Measurements from ENCODE around the gene CFAP410.

Gene CFAP410

DNA sequence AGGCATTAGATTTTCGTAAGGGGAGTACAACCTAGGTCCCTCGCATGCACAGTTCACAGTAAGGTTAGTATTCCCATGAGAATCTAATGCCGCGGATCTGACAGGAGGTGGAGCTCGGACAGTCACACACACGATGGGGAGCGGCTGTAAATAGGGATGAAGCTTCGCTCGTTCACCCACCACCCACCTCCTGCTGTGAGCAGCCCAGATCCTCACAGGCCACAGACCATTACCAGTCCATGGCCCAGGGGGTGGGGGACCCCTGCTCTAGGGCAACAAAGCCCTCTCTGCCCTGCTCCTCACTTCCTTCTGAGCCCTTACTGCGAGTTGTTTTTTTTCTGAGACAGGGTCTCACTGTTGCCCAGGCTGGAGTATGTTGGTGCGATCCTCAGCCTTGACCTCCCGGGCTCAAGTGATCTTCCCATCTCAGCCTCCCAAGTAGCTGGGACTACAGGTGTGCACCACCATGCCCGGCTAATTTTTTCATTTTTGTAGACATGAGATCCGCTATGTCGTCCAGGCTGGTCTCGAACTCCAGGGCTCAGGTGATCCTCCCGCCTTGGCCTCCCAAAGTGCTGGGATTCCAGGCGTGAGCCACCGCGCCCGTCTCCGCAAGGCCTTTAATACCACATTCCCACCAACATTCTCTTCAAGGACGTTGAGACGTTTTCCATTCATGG is 35.6 kb upstream of the CFAP410 start:
- Histone ChIP-seq H3K27me3 (ENCODE audit: insufficient read depth, poor library complexity, severe bottlenecking) (no peaks in the 10 kb centered on the region), H3K27ac (replicated peaks) (peak overlapping the region; percentile 86), H3K4me3 (replicated peaks; ENCODE audit: insufficient read depth, low read length) (no peak overlapping the region)
- no peak for DNase-seq (ENCODE audit: low read depth in 1 of 2, low spot score in 1 of 2)
- TF ChIP-seq GABPA (IDR thresholded peaks at IDR 0.05; ENCODE audit: low read depth), result no peak
- TF ChIP-seq, protein P1, sequence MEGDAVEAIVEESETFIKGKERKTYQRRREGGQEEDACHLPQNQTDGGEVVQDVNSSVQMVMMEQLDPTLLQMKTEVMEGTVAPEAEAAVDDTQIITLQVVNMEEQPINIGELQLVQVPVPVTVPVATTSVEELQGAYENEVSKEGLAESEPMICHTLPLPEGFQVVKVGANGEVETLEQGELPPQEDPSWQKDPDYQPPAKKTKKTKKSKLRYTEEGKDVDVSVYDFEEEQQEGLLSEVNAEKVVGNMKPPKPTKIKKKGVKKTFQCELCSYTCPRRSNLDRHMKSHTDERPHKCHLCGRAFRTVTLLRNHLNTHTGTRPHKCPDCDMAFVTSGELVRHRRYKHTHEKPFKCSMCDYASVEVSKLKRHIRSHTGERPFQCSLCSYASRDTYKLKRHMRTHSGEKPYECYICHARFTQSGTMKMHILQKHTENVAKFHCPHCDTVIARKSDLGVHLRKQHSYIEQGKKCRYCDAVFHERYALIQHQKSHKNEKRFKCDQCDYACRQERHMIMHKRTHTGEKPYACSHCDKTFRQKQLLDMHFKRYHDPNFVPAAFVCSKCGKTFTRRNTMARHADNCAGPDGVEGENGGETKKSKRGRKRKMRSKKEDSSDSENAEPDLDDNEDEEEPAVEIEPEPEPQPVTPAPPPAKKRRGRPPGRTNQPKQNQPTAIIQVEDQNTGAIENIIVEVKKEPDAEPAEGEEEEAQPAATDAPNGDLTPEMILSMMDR (IDR thresholded peaks at IDR 0.05; ENCODE audit: insufficient read depth, low read length), result no peak
- TF ChIP-seq, protein P2, sequence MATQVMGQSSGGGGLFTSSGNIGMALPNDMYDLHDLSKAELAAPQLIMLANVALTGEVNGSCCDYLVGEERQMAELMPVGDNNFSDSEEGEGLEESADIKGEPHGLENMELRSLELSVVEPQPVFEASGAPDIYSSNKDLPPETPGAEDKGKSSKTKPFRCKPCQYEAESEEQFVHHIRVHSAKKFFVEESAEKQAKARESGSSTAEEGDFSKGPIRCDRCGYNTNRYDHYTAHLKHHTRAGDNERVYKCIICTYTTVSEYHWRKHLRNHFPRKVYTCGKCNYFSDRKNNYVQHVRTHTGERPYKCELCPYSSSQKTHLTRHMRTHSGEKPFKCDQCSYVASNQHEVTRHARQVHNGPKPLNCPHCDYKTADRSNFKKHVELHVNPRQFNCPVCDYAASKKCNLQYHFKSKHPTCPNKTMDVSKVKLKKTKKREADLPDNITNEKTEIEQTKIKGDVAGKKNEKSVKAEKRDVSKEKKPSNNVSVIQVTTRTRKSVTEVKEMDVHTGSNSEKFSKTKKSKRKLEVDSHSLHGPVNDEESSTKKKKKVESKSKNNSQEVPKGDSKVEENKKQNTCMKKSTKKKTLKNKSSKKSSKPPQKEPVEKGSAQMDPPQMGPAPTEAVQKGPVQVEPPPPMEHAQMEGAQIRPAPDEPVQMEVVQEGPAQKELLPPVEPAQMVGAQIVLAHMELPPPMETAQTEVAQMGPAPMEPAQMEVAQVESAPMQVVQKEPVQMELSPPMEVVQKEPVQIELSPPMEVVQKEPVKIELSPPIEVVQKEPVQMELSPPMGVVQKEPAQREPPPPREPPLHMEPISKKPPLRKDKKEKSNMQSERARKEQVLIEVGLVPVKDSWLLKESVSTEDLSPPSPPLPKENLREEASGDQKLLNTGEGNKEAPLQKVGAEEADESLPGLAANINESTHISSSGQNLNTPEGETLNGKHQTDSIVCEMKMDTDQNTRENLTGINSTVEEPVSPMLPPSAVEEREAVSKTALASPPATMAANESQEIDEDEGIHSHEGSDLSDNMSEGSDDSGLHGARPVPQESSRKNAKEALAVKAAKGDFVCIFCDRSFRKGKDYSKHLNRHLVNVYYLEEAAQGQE (IDR thresholded peaks at IDR 0.05; ENCODE audit: insufficient replicate concordance, low read depth), result no peak
- no peak for TF ChIP-seq POLR2AphosphoS5 (IDR thresholded peaks at IDR 0.05; ENCODE audit: low read depth)
- no peak for TF ChIP-seq SPI1 (IDR thresholded peaks at IDR 0.05; ENCODE audit: borderline replicate concordance, low read depth)

DNA sequence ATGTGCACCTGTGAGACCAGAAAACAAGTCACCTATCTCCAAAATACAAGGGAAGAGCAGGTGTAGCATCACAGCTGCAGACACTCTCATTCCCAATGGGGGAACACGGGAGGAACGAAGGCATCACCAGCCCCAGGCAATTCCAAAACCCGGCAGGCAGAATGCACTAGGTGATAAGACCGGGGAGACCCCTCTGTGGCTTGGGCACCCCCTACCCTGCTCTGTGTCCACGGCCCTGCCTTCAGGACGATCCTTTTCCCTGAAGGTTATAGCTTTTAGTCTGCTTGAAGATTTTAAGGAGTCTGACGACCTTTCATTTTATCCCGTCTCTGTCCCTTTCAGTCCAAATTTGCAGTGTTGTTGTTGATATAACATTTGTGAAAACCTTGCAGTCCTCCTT is 33.4 kb upstream of the CFAP410 start:
- no peak for TF ChIP-seq GABPA (IDR thresholded peaks at IDR 0.05; ENCODE audit: low read depth)
- TF ChIP-seq, protein P1 (IDR thresholded peaks at IDR 0.05; ENCODE audit: insufficient read depth, low read length), result no peak
- TF ChIP-seq, protein P2 (IDR thresholded peaks at IDR 0.05; ENCODE audit: insufficient replicate concordance, low read depth), result no peak
- TF ChIP-seq POLR2AphosphoS5 (IDR thresholded peaks at IDR 0.05; ENCODE audit: low read depth), result no peak
- no peak for TF ChIP-seq SPI1 (IDR thresholded peaks at IDR 0.05; ENCODE audit: borderline replicate concordance, low read depth)
- no peak overlapping the region for H3K4me3 ChIP-seq (replicated peaks; ENCODE audit: insufficient read depth, low read length)
- no peak for DNase-seq (ENCODE audit: low read depth in 1 of 2, low spot score in 1 of 2)
- no peaks in the 10 kb centered on the region for H3K27me3 ChIP-seq (ENCODE audit: insufficient read depth, poor library complexity, severe bottlenecking)
- no peak overlapping the region; the same call in none of the 2 replicates for H3K27ac ChIP-seq (replicated peaks)

DNA sequence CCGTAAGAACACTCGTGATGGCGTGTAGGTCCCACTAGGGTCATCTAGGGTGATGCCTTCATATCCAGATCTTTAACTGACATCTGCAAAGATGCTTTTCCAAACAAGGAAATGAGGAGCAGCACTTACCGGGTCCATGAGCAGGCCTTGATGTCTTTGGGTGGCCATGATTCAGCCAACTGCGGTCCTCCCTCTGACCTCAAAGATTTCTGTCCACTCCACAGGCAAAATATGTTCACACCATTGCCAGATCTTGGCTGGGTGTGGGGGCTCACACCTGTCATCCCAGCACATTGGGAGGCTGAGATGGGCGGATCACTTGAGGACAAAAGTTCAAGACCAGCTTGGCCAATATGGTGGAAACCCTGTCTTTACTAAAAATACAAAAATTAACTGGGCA is 32.4 kb upstream of the CFAP410 start:
- Histone ChIP-seq H3K4me3 (replicated peaks; ENCODE audit: insufficient read depth, low read length) (no peak overlapping the region), H3K27ac (replicated peaks) (no peak overlapping the region), H3K27me3 (ENCODE audit: insufficient read depth, poor library complexity, severe bottlenecking) (no peaks in the 10 kb centered on the region)
- DNase-seq (ENCODE audit: low read depth in 1 of 2, low spot score in 1 of 2), result no peak
- TF ChIP-seq SPI1 (IDR thresholded peaks at IDR 0.05; ENCODE audit: borderline replicate concordance, low read depth), result no peak
- TF ChIP-seq POLR2AphosphoS5 (IDR thresholded peaks at IDR 0.05; ENCODE audit: low read depth), result no peak
- TF ChIP-seq, protein P2 (IDR thresholded peaks at IDR 0.05; ENCODE audit: insufficient replicate concordance, low read depth), result no peak
- no peak for TF ChIP-seq GABPA (IDR thresholded peaks at IDR 0.05; ENCODE audit: low read depth)

Data from HL-60 (cell line).